Measurements from ENCODE around the gene HPCAL1.

DNA sequence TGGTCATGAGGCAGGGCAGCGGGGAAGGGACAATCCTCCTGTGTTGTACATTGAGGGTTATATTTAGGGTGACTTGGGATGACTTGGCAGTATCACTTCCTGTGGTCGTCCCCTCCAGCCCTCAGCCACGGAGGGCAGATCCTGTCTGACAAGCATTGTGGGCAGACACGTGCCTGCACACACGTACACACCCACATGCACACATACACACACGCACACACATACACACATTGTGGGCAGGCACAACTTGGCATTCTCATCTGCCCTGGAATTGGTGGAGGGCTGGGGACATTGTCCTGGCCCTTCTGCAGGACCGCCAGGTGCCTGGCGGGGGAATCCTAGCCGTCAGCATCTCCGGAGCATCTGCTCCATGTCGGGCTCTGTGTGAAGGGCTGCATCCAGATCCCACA lies 97.9 kb downstream of the HPCAL1 start:
- TF ChIP-seq POLR2A (IDR thresholded peaks at IDR 0.05) = no peak
- TF ChIP-seq CTCF (IDR thresholded peaks at IDR 0.05) = no peak
